ENCODE results near the gene LUZP2. TPM values are rescaled to one million over a fixed set of nuclear protein-coding genes. Genes with fewer than 3 reads are reported as not detected.

The LUZP2 gene
- total and polyA plus RNA-seq, 4 donors = 0.04 to 8.8 (median 0.09) TPM; not detected in 1

- Histone ChIP-seq H3K9me3 (ENCODE audit: control insufficient read depth in 4 of 4, insufficient read depth in 3 of 4, low read length in 3 of 4) (no peaks in the 10 kb centered on the region), H3K4me1 (ENCODE audit: control insufficient read depth in 5 of 5, insufficient read depth in 5 of 5, low read length in 5 of 5) (no peaks in the 10 kb centered on the region), H3K4me3 (no peak overlapping the region), H3K27me3 (ENCODE audit: control insufficient read depth in 3 of 3, insufficient read depth in 3 of 3, low read length in 2 of 3) (no peaks in the 10 kb centered on the region), H3K36me3 (ENCODE audit: control insufficient read depth in 4 of 4, insufficient read depth in 4 of 4, low read length in 4 of 4) (no peaks in the 10 kb centered on the region), H3K9ac (ENCODE audit: insufficient read depth in 1 of 2, low read length in 2 of 2) (no peak overlapping the region), H3K27ac (ENCODE audit: low read depth in 1 of 2, low read length in 1 of 2) (no peak overlapping the region)
- ATAC-seq (ENCODE audit: insufficient read depth, low FRiP score) (no peak), DNase-seq (no peak)
- TF ChIP-seq, protein P1, sequence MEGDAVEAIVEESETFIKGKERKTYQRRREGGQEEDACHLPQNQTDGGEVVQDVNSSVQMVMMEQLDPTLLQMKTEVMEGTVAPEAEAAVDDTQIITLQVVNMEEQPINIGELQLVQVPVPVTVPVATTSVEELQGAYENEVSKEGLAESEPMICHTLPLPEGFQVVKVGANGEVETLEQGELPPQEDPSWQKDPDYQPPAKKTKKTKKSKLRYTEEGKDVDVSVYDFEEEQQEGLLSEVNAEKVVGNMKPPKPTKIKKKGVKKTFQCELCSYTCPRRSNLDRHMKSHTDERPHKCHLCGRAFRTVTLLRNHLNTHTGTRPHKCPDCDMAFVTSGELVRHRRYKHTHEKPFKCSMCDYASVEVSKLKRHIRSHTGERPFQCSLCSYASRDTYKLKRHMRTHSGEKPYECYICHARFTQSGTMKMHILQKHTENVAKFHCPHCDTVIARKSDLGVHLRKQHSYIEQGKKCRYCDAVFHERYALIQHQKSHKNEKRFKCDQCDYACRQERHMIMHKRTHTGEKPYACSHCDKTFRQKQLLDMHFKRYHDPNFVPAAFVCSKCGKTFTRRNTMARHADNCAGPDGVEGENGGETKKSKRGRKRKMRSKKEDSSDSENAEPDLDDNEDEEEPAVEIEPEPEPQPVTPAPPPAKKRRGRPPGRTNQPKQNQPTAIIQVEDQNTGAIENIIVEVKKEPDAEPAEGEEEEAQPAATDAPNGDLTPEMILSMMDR (IDR thresholded peaks at IDR 0.05; ENCODE audit: control extremely low read depth, extremely low read depth) = no peak
Observed at GRCh38 chr11:24567380-24567779, 70.5 kb downstream of the LUZP2 start.

- H3K36me3 ChIP-seq (ENCODE audit: control insufficient read depth in 4 of 4, insufficient read depth in 4 of 4, low read length in 4 of 4) = no peaks in the 10 kb centered on the region
- no peak overlapping the region for H3K4me3 ChIP-seq
- no peak overlapping the region for H3K27ac ChIP-seq (ENCODE audit: low read depth in 1 of 2, low read length in 1 of 2)
- no peaks in the 10 kb centered on the region for H3K4me1 ChIP-seq (ENCODE audit: control insufficient read depth in 5 of 5, insufficient read depth in 5 of 5, low read length in 5 of 5)
- no peaks in the 10 kb centered on the region for H3K9me3 ChIP-seq (ENCODE audit: control insufficient read depth in 4 of 4, insufficient read depth in 3 of 4, low read length in 3 of 4)
- H3K9ac ChIP-seq (ENCODE audit: insufficient read depth in 1 of 2, low read length in 2 of 2) = no peak overlapping the region
- TF ChIP-seq, protein P1 (IDR thresholded peaks at IDR 0.05; ENCODE audit: control extremely low read depth, extremely low read depth) = no peak
- H3K27me3 ChIP-seq (ENCODE audit: control insufficient read depth in 3 of 3, insufficient read depth in 3 of 3, low read length in 2 of 3) = no peaks in the 10 kb centered on the region
- no peak for DNase-seq
- ATAC-seq (ENCODE audit: insufficient read depth, low FRiP score) = no peak
- 84 to 89% methylated on average over 1 of the region's 1 CpG for WGBS, 2 donors
Observed at GRCh38 chr11:24572376-24572775, 75.5 kb downstream of the LUZP2 start.

- ATAC-seq (ENCODE audit: insufficient read depth, low FRiP score) (no peak), DNase-seq (no peak)
- no peaks in the 10 kb centered on the region for H3K27me3 ChIP-seq (ENCODE audit: control insufficient read depth in 3 of 3, insufficient read depth in 3 of 3, low read length in 2 of 3)
- no peak overlapping the region for H3K9ac ChIP-seq (ENCODE audit: insufficient read depth in 1 of 2, low read length in 2 of 2)
- no peak overlapping the region for H3K27ac ChIP-seq (ENCODE audit: low read depth in 1 of 2, low read length in 1 of 2)
- TF ChIP-seq, protein P1 (IDR thresholded peaks at IDR 0.05; ENCODE audit: control extremely low read depth, extremely low read depth) = no peak
- no peak overlapping the region for H3K4me3 ChIP-seq
- 76 to 83% methylated on average over 1 of the region's 1 CpG for WGBS, 2 donors
- no peaks in the 10 kb centered on the region for H3K36me3 ChIP-seq (ENCODE audit: control insufficient read depth in 4 of 4, insufficient read depth in 4 of 4, low read length in 4 of 4)
- no peaks in the 10 kb centered on the region for H3K4me1 ChIP-seq (ENCODE audit: control insufficient read depth in 5 of 5, insufficient read depth in 5 of 5, low read length in 5 of 5)
- H3K9me3 ChIP-seq (ENCODE audit: control insufficient read depth in 4 of 4, insufficient read depth in 3 of 4, low read length in 3 of 4) = no peaks in the 10 kb centered on the region
Observed at GRCh38 chr11:24574461-24574860, 77.6 kb downstream of the LUZP2 start.

DNA sequence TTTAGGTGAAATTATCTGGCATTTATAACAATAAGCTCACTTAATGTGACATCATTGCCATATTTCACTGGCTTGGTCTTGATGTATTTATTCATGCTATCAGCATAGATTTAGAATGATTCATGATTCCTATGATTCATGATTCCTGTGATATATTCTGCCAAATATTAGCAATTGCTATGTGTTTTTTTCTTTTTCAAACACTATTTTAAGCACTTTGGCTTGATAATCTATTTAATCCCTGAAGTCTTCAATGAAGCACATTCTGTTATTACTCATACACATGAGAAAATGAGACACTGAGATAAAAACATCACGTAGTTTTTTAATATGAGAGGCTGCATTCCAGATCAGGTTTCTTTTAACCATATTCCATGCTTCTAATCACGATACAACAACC is 78.5 kb downstream of the LUZP2 start:
- Histone ChIP-seq H3K4me3 (no peak overlapping the region), H3K9me3 (ENCODE audit: control insufficient read depth in 4 of 4, insufficient read depth in 3 of 4, low read length in 3 of 4) (no peaks in the 10 kb centered on the region), H3K27me3 (ENCODE audit: control insufficient read depth in 3 of 3, insufficient read depth in 3 of 3, low read length in 2 of 3) (no peaks in the 10 kb centered on the region), H3K9ac (ENCODE audit: insufficient read depth in 1 of 2, low read length in 2 of 2) (no peak overlapping the region), H3K27ac (ENCODE audit: low read depth in 1 of 2, low read length in 1 of 2) (no peak overlapping the region), H3K4me1 (ENCODE audit: control insufficient read depth in 5 of 5, insufficient read depth in 5 of 5, low read length in 5 of 5) (no peaks in the 10 kb centered on the region), H3K36me3 (ENCODE audit: control insufficient read depth in 4 of 4, insufficient read depth in 4 of 4, low read length in 4 of 4) (no peaks in the 10 kb centered on the region)
- TF ChIP-seq, protein P1 (IDR thresholded peaks at IDR 0.05; ENCODE audit: control extremely low read depth, extremely low read depth) = no peak
- WGBS, 2 donors = 69 to 78% methylated on average over 2 of the region's 2 CpGs
- ATAC-seq (ENCODE audit: insufficient read depth, low FRiP score) = no peak
- DNase-seq = no peak
